ENCODE measurements around the gene SEL1L3.

SEL1L3 gene

GRCh38 chr4:25704516-25704915, 158.3 kb downstream of the SEL1L3 start:
- no peak overlapping the region for H3K4me3 ChIP-seq (ENCODE audit: low read depth, low read length)
- no peak overlapping the region for H3K27ac ChIP-seq (ENCODE audit: extremely low read depth, low read depth, low read length)
- no peaks in the 10 kb centered on the region for H3K9me3 ChIP-seq (ENCODE audit: control insufficient read depth, insufficient read depth, low read depth, low read length)
- ChIA-PET POLR2A (no interaction called here), CTCF (no interaction called here)
- H3K36me3 ChIP-seq (ENCODE audit: control insufficient read depth in 2 of 2, insufficient read depth in 1 of 2, low read length in 2 of 2): no peaks in the 10 kb centered on the region
- no peak for TF ChIP-seq PRDM10 (tag by site-specific recombination; IDR thresholded peaks at IDR 0.05)
- no peak for TF ChIP-seq SETDB1 (IDR thresholded peaks at IDR 0.05; ENCODE audit: insufficient read length, low read length)
- TF ChIP-seq, protein P1, sequence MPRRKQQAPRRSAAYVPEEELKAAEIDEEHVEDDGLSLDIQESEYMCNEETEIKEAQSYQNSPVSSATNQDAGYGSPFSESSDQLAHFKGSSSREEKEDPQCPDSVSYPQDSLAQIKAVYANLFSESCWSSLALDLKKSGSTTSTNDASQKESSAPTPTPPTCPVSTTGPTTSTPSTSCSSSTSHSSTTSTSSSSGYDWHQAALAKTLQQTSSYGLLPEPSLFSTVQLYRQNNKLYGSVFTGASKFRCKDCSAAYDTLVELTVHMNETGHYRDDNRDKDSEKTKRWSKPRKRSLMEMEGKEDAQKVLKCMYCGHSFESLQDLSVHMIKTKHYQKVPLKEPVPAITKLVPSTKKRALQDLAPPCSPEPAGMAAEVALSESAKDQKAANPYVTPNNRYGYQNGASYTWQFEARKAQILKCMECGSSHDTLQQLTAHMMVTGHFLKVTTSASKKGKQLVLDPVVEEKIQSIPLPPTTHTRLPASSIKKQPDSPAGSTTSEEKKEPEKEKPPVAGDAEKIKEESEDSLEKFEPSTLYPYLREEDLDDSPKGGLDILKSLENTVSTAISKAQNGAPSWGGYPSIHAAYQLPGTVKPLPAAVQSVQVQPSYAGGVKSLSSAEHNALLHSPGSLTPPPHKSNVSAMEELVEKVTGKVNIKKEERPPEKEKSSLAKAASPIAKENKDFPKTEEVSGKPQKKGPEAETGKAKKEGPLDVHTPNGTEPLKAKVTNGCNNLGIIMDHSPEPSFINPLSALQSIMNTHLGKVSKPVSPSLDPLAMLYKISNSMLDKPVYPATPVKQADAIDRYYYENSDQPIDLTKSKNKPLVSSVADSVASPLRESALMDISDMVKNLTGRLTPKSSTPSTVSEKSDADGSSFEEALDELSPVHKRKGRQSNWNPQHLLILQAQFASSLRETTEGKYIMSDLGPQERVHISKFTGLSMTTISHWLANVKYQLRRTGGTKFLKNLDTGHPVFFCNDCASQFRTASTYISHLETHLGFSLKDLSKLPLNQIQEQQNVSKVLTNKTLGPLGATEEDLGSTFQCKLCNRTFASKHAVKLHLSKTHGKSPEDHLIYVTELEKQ (tag by site-specific recombination; IDR thresholded peaks at IDR 0.05; ENCODE audit: borderline replicate concordance): no peak
- no peaks in the 10 kb centered on the region for H3K4me1 ChIP-seq (ENCODE audit: control insufficient read depth, insufficient read depth, low read length)

DNA sequence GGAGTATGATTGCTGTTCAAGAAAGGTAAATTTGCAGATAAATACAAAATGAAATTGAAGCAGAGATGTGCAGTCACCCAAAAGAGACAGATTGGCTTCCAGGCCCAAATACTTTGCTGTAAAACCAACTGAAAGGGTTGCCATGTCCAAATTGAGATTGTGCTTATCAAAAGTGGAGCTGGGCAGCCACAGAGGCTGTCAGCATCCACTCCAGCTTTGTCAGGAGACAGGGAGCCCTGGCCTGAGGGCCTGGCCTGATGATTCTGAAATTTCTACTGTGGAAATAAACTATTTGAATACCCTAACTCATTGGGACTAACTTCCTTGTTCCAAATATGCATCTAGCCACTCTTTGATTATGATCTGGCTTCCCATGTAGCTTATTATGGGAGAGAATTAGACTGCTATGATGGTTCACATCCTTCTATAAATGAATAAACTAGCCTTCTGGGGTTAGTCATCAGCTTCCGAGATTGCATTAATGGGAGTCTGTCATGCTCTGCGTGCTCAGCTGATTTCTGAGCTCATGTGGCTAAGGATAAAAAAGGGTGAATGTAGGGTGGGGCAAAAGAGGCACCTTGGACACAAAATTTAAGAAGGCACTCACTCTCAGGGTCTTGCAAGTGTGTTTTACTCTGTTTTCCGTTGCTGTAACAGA, 158.9 kb downstream of the SEL1L3 start:
- TF ChIP-seq ZNF623 (tag by site-specific recombination; IDR thresholded peaks at IDR 0.05) (no peak), ZFP69B (tag by site-specific recombination; IDR thresholded peaks at IDR 0.05) (no peak), ZNF24 (tag by site-specific recombination; IDR thresholded peaks at IDR 0.05) (no peak), ZNF585B (tag by site-specific recombination; IDR thresholded peaks at IDR 0.05) (no peak), ZNF624 (tag by site-specific recombination; IDR thresholded peaks at IDR 0.05) (no peak), ZNF112 (tag by site-specific recombination; IDR thresholded peaks at IDR 0.05) (no peak), MEIS1 (CRISPR knock-in tag; IDR thresholded peaks at IDR 0.05; ENCODE audit: borderline replicate concordance) (no peak), BCL11B (tag by site-specific recombination; IDR thresholded peaks at IDR 0.05; ENCODE audit: low read depth) (no peak), ZSCAN18 (tag by site-specific recombination; IDR thresholded peaks at IDR 0.05) (no peak), ZSCAN30 (tag by site-specific recombination; IDR thresholded peaks at IDR 0.05) (no peak)
- TF ChIP-seq, protein P2, sequence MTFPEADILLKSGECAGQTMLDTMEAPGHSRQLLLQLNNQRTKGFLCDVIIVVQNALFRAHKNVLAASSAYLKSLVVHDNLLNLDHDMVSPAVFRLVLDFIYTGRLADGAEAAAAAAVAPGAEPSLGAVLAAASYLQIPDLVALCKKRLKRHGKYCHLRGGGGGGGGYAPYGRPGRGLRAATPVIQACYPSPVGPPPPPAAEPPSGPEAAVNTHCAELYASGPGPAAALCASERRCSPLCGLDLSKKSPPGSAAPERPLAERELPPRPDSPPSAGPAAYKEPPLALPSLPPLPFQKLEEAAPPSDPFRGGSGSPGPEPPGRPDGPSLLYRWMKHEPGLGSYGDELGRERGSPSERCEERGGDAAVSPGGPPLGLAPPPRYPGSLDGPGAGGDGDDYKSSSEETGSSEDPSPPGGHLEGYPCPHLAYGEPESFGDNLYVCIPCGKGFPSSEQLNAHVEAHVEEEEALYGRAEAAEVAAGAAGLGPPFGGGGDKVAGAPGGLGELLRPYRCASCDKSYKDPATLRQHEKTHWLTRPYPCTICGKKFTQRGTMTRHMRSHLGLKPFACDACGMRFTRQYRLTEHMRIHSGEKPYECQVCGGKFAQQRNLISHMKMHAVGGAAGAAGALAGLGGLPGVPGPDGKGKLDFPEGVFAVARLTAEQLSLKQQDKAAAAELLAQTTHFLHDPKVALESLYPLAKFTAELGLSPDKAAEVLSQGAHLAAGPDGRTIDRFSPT (tag by site-specific recombination; IDR thresholded peaks at IDR 0.05): no peak
- Histone ChIP-seq H3K36me3 (ENCODE audit: control insufficient read depth in 2 of 2, insufficient read depth in 1 of 2, low read length in 2 of 2) (no peaks in the 10 kb centered on the region), H3K4me1 (ENCODE audit: control insufficient read depth, insufficient read depth, low read length) (no peaks in the 10 kb centered on the region), H3K4me3 (ENCODE audit: low read depth, low read length) (no peak overlapping the region), H3K9me3 (ENCODE audit: control insufficient read depth, insufficient read depth, low read depth, low read length) (no peaks in the 10 kb centered on the region), H3K27ac (ENCODE audit: extremely low read depth, low read depth, low read length) (no peak overlapping the region)
- CTCF ChIA-PET: no interaction called here
- POLR2A ChIA-PET: no interaction called here
